GM12873 (cell line): Measurements from ENCODE around the gene CDK5RAP2.

Experiments used
- CTCF ChIP-seq: IDR thresholded peaks from 2 replicates; pipeline ENCODE4 v1.5.1; 2012; ENCODE audit warnings: low read depth, mild to moderate bottlenecking, moderate library complexity, low read length, control low read depth; ENCODE audit not compliant: insufficient read depth; ENCODE audit errors: missing control alignments

The CDK5RAP2 gene

GRCh38 chr9:120387257-120388002 is 192.5 kb downstream of the CDK5RAP2 start:
- TF ChIP-seq CTCF, result no peak

DNA sequence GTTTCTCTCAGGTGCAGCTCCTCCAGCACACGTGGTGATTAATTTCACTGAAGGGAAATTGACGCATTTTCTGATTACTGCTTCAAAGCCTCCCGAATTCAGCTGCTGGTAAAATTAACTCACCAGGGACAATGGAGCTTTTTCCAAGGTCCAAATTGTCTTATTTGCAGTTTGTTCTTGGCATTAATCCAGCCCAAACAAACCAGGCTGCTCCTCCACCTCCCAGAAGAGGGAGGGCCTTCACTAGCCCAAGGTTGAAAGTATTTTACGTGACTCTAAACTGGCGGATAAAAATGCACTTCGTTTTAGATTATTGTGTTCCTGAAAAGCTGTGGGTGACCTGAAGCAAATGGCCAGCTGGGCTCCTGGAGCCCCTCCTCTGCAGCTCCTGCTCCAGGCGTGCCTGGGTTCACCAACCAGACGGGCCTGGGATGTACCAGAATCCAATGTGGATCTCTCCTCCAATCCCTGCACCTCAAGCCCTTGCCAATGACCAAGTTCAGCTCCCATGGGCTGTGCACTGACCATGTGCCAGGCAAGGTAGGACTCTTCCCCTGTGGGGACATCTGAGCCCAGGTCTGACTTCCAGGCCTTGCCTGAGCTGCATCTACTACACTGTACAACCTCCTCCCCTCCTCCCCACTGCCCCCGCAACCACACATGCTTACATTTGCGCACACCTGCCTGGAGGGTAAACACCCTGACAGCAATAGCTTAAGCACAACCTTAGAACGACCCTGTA is 193.4 kb downstream of the CDK5RAP2 start:
- TF ChIP-seq CTCF, result no peak

GRCh38 chr9:120385606-120386389 is 194.2 kb downstream of the CDK5RAP2 start:
- TF ChIP-seq CTCF, result no peak

- no peak for TF ChIP-seq CTCF
Measured at GRCh38 chr9:120384925-120385272, 195.1 kb downstream of the CDK5RAP2 start.

- no peak for TF ChIP-seq CTCF
Measured at GRCh38 chr9:120383999-120384924, 195.7 kb downstream of the CDK5RAP2 start.

DNA sequence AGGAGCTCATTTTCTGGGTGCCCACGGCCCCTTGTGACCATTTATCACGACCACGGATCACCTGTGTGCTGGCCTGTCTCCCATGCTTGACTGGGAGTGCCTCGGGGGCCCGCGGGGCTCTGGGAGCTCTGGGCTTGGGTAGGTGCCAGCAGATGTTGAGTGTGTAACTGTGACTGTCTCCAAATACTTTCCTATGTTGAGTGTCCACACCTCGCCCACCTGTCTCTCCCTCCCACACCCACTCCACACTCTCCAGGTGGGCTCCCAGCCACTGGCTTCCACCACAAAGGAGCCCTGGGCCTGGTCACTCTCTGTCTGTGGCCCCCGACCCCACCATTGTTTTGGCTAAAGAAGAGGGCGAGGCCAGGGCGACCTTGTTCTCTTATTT is 196.4 kb downstream of the CDK5RAP2 start:
- TF ChIP-seq CTCF, result no peak
